Endodermal cell (in vitro differentiated cells): Measurements from ENCODE around the gene BBOX1. TPM values are rescaled to one million over a fixed set of nuclear protein-coding genes. Genes with fewer than 3 reads are reported as not detected.

Experiments
- DNase-seq: peaks from one replicate; pipeline ENCODE4 v3.0.0-alpha.2; 2017
- H3K27ac ChIP-seq: 2 replicates; pipeline ENCODE4 v1.5.1; 2013; ENCODE audit warnings: mild to moderate bottlenecking, low read depth, low read length, moderate library complexity
- H3K27me3 ChIP-seq: 2 replicates; pipeline ENCODE4 v1.6.1; 2013; ENCODE audit warnings: mild to moderate bottlenecking, low read length, moderate library complexity; ENCODE audit not compliant: insufficient read depth, control insufficient read depth, poor library complexity, severe bottlenecking
- H3K36me3 ChIP-seq: 2 replicates; pipeline ENCODE4 v1.7.0; 2013; ENCODE audit warnings: mild to moderate bottlenecking, low read length, moderate library complexity; ENCODE audit not compliant: control insufficient read depth, insufficient read depth
- H3K4me1 ChIP-seq: one replicate; pipeline ENCODE4 v1.7.0; 2013; ENCODE audit warnings: low read length; ENCODE audit not compliant: control insufficient read depth, insufficient read depth
- H3K4me3 ChIP-seq: 2 replicates; pipeline ENCODE4 v1.5.1; 2013; ENCODE audit warnings: mild to moderate bottlenecking, low read length, moderate library complexity
- H3K9ac ChIP-seq: 2 replicates; pipeline ENCODE4 v1.6.1; 2013; ENCODE audit warnings: mild to moderate bottlenecking, low read length, moderate library complexity; ENCODE audit not compliant: poor library complexity, severe bottlenecking; ENCODE audit errors: extremely low read depth
- H3K9me3 ChIP-seq: 2 replicates; pipeline ENCODE4 v1.6.1; 2013; ENCODE audit warnings: mild to moderate bottlenecking, low read length, moderate library complexity; ENCODE audit not compliant: control insufficient read depth
- H3K27ac Mint-ChIP-seq: 2 replicates; pipeline ENCODE4 v1.8.0; 2020; ENCODE audit warnings: mixed read lengths
- H3K27me3 Mint-ChIP-seq: 2 replicates; pipeline ENCODE4 v1.8.0; 2021; ENCODE audit warnings: mild to moderate bottlenecking, mixed read lengths; ENCODE audit not compliant: insufficient read depth
- H3K36me3 Mint-ChIP-seq: 2 replicates; pipeline ENCODE4 v1.8.0; 2020; ENCODE audit warnings: low read depth, mixed read lengths
- H3K4me1 Mint-ChIP-seq: 2 replicates; pipeline ENCODE4 v1.8.0; 2020; ENCODE audit warnings: mixed read lengths
- H3K4me3 Mint-ChIP-seq: 2 replicates; pipeline ENCODE4 v1.8.0; 2020; ENCODE audit warnings: mild to moderate bottlenecking, moderate library complexity, mixed read lengths
- H3K9me3 Mint-ChIP-seq: 2 replicates; pipeline ENCODE4 v1.8.0; 2020; ENCODE audit warnings: mild to moderate bottlenecking, mixed read lengths
- WGBS, 2 experiments: methylation state at CpG; one replicate each; pipeline versions ENCODE4 v1.1.5 to v1.1.7; 2013; ENCODE audit warnings: missing lambda C conversion rate in 2 of 2, mixed read lengths in 1 of 2; ENCODE audit not compliant: insufficient coverage in 1 of 2, insufficient read length in 1 of 2; 5-methylcytosine and 5-hydroxymethylcytosine counted together
- total RNA-seq, 2 donors: library from RNA; stranded (reverse); fragmentation: NEBNext Ultra II Directional in 1 of 2; extraction: Animal tissue kit (Norgen Biotek cat#: 25700) in 1 of 2; gene quantifications; 2 replicates in 1 of 2; 3 replicates in 1 of 2; pipeline ENCODE4 v1.2.1, GENCODE V29; 2021
- TF ChIP-seq, protein P1 (sequence below): fragments of 200-600 bp; sonication (generic); conservative IDR thresholded peaks from 2 replicates; pipeline ENCODE4 v1.5.0; 2021; ENCODE audit warnings: antibody characterized with exemption, mild to moderate bottlenecking

The BBOX1 gene
- total RNA-seq, 2 donors from 2014 or later = not detected

DNA sequence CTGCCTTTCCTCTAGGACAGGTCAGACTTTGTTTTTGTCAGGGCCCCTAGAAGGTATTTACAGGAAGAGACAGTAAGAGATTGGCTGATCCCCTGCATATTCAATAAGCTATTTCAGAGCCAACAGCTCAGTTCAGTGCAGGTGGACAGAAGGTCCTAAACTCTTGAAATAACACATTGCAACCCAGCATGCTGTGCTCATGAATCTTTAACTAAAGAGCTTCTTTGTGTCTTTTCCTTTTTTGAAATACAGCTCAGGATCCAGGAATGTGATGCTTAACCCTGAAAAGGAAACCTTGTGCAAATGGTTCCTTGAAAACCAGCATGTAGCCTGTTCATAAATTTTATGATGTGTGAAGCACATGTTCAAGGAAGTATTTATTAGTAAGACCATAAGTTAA is 43.9 kb downstream of the BBOX1 start:
- Mint-ChIP-seq H3K27me3 (peaks cover 23% of the 10 kb centered on the region), H3K4me1 (peaks cover 2% of the 10 kb centered on the region)

DNA sequence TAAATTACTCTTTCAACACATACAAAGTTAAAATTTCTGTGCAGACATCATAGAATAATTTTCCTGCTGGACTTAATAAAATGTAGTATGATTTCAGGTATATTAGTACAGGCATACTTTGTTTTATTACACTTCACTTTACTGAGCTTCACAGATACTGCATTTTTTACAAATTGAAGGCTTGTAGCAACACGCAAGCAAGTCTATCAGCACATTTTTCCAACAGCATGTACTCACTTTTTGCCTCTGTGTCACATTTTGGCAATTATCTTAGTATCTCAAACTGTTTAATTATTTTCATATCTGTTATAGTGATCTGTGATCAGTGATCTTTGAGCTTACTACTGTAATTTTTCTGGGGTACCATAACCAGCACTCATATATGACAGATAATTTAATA is 44.5 kb downstream of the BBOX1 start:
- Histone ChIP-seq H3K9ac (no peak overlapping the region), H3K4me1 (no peaks in the 10 kb centered on the region), H3K36me3 (no peaks in the 10 kb centered on the region), H3K27me3 (peaks cover 30% of the 10 kb centered on the region), H3K4me3 (no peak overlapping the region), H3K27ac (no peak overlapping the region), H3K9me3 (peaks cover 9% of the 10 kb centered on the region)
- Mint-ChIP-seq H3K9me3 (peaks cover 11% of the 10 kb centered on the region), H3K27me3 (peaks cover 23% of the 10 kb centered on the region), H3K36me3 (peaks cover 3% of the 10 kb centered on the region), H3K27ac (no peak overlapping the region), H3K4me1 (peaks cover 2% of the 10 kb centered on the region), H3K4me3 (no peak overlapping the region)
- WGBS, 2 experiments = 97 to 100% methylated on average over 1 of the region's 1 CpG
- TF ChIP-seq, protein P1, sequence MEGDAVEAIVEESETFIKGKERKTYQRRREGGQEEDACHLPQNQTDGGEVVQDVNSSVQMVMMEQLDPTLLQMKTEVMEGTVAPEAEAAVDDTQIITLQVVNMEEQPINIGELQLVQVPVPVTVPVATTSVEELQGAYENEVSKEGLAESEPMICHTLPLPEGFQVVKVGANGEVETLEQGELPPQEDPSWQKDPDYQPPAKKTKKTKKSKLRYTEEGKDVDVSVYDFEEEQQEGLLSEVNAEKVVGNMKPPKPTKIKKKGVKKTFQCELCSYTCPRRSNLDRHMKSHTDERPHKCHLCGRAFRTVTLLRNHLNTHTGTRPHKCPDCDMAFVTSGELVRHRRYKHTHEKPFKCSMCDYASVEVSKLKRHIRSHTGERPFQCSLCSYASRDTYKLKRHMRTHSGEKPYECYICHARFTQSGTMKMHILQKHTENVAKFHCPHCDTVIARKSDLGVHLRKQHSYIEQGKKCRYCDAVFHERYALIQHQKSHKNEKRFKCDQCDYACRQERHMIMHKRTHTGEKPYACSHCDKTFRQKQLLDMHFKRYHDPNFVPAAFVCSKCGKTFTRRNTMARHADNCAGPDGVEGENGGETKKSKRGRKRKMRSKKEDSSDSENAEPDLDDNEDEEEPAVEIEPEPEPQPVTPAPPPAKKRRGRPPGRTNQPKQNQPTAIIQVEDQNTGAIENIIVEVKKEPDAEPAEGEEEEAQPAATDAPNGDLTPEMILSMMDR = no peak
- no peak for DNase-seq

More for the DNA sequence above, 43.9 kb downstream of the BBOX1 start:
- no peak overlapping the region for H3K27ac Mint-ChIP-seq
- H3K36me3 Mint-ChIP-seq = no peaks in the 10 kb centered on the region
- Histone ChIP-seq H3K36me3 (no peaks in the 10 kb centered on the region), H3K4me1 (no peaks in the 10 kb centered on the region), H3K9me3 (peaks cover 4% of the 10 kb centered on the region), H3K4me3 (no peak overlapping the region), H3K27me3 (peaks cover 30% of the 10 kb centered on the region), H3K27ac (no peak overlapping the region), H3K9ac (no peak overlapping the region)
- peaks cover 5% of the 10 kb centered on the region for H3K9me3 Mint-ChIP-seq
- H3K4me3 Mint-ChIP-seq = no peak overlapping the region
- DNase-seq = no peak
- TF ChIP-seq, protein P1 = no peak

DNA sequence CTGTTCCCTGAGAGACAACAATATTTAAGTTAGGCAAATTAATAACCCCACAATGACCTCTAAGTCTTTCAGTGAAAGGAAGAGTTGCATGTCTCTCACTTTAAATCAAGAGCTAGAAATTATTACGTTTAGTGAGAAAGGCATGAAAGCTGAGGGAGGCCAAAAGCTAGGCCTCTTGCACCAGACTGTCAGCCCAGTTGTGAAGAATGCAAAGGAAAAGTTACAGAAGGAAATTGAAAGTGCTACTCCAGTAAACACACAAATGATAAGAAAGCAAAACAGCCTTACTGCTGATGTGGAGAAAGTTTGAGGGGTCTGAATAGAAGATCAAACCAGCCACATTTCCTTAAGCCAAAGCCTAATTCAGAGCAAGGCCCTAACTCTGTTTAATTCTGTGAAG is 45.0 kb downstream of the BBOX1 start:
- Mint-ChIP-seq H3K36me3 (peaks cover 5% of the 10 kb centered on the region), H3K27ac (no peak overlapping the region), H3K27me3 (peaks cover 23% of the 10 kb centered on the region), H3K9me3 (peaks cover 16% of the 10 kb centered on the region), H3K4me1 (peaks cover 2% of the 10 kb centered on the region), H3K4me3 (no peak overlapping the region)
- Histone ChIP-seq H3K4me1 (no peaks in the 10 kb centered on the region), H3K9ac (no peak overlapping the region), H3K36me3 (no peaks in the 10 kb centered on the region), H3K9me3 (peaks cover 14% of the 10 kb centered on the region), H3K27me3 (peaks cover 30% of the 10 kb centered on the region), H3K27ac (no peak overlapping the region), H3K4me3 (no peak overlapping the region)
- WGBS, 2 experiments = 0% methylated on average over 1 of the region's 1 CpG; no CpG with 5 or more reads in 1 of the 2 experiments
- TF ChIP-seq, protein P1 = no peak
- no peak for DNase-seq
